ENCODE data around the gene ARMC12. TPM values are rescaled to one million over a fixed set of nuclear protein-coding genes. Genes with fewer than 3 reads are reported as not detected.

Gene ARMC12
- total and polyA plus RNA-seq, 2 of the 4 experiments (the other 2 are of a cell fraction) = 0.18 to 0.74 TPM

- WGBS, 2 experiments (ENCODE audit: extremely low coverage in 2 of 2, insufficient read length in 1 of 2) = 73% methylated on average over 9 of the region's 11 CpGs; no CpG with 5 or more reads in 1 of the 2 experiments
- DNase-seq (no peak), ATAC-seq (ENCODE audit: low read depth) (no peak)
- intact Hi-C loops (cut with micrococcal nuclease) (no loop called here), in situ Hi-C loops (cut with MboI; ENCODE audit: low sequenced_read_pairs) (no loop called here), dilution Hi-C loops (cut with HindIII; ENCODE audit: low sequenced_read_pairs, unreplicated experiment) (no loop called here)
- H3K9me3 ChIP-seq (ENCODE audit: control insufficient read depth, insufficient read depth, low read length) = no peaks in the 10 kb centered on the region
- no peak overlapping the region for H2BK5ac ChIP-seq (ENCODE audit: low read depth, low read length, poor library complexity, severe bottlenecking)
- H2AK5ac ChIP-seq (ENCODE audit: low read depth, low read length) = no peak overlapping the region
- TF ChIP-seq ELK1 (IDR thresholded peaks at IDR 0.05; ENCODE audit: borderline replicate concordance, low read depth, low read length) (no peak), NFE2L2 (IDR thresholded peaks at IDR 0.05; ENCODE audit: low read depth, low read length) (no peak), CHD1 (IDR thresholded peaks at IDR 0.05; ENCODE audit: low read depth, low read length) (no peak), BHLHE40 (IDR thresholded peaks at IDR 0.05; ENCODE audit: low read depth, low read length) (no peak), RAD21 (IDR thresholded peaks at IDR 0.05; ENCODE audit: low read length) (no peak), SMC3 (IDR thresholded peaks at IDR 0.05; ENCODE audit: low read depth, low read length) (no peak), CEBPB (IDR thresholded peaks at IDR 0.05; ENCODE audit: low read depth, low read length) (no peak), RFX5 (IDR thresholded peaks at IDR 0.05; ENCODE audit: low read depth, low read length) (no peak), FOS (IDR thresholded peaks at IDR 0.05; ENCODE audit: low read depth, low read length) (no peak), MAZ (IDR thresholded peaks at IDR 0.05; ENCODE audit: borderline replicate concordance, low read depth, low read length) (no peak), RCOR1 (IDR thresholded peaks at IDR 0.05; ENCODE audit: insufficient replicate concordance, low read length) (no peak), POLR2A (IDR thresholded peaks at IDR 0.05; ENCODE audit: low read depth, low read length) (no peak), CTCF (conservative IDR thresholded peaks at IDR 0.05; ENCODE audit: low read depth, low read length) (no peak), MXI1 (IDR thresholded peaks at IDR 0.05; ENCODE audit: borderline replicate concordance, low read depth, low read length) (no peak), MAFK (IDR thresholded peaks at IDR 0.05; ENCODE audit: low read depth, low read length) (no peak), USF2 (IDR thresholded peaks at IDR 0.05; ENCODE audit: low read depth, low read length) (no peak)
- H3K9me1 ChIP-seq (ENCODE audit: insufficient read depth, low read length) = no peaks in the 10 kb centered on the region; the same call in 1 of the 2 replicates
- no peak overlapping the region for H2BK120ac ChIP-seq (ENCODE audit: low read depth, low read length)
- BruUV-seq (replicated peaks) = no TSS peak
- H3K4ac ChIP-seq (ENCODE audit: low read depth, low read length) = no peak overlapping the region
- H4K91ac ChIP-seq (ENCODE audit: insufficient read depth, low read depth, low read length) = no peak overlapping the region
- H2BK15ac ChIP-seq (ENCODE audit: low read depth, low read length) = no peak overlapping the region
- no peaks in the 10 kb centered on the region for H3K79me1 ChIP-seq (ENCODE audit: low read depth in 1 of 2, low read length in 2 of 2)
- no peak overlapping the region for H3K27ac ChIP-seq (ENCODE audit: insufficient read depth, low read length)
- no peaks in the 10 kb centered on the region for H4K20me1 ChIP-seq (ENCODE audit: insufficient read depth, low read length)
- no peak overlapping the region for H3K4me3 ChIP-seq (ENCODE audit: insufficient read depth, low read depth, low read length)
- no peak overlapping the region for H2AK9ac ChIP-seq (replicated peaks; ENCODE audit: low read depth, low read length, poor library complexity)
- H3K9ac ChIP-seq (ENCODE audit: low read depth, low read length) = no peak overlapping the region
- H4K5ac ChIP-seq (ENCODE audit: low read depth, low read length) = no peak overlapping the region
- H3K56ac ChIP-seq (ENCODE audit: extremely low read depth, insufficient read depth, low read length) = no peak overlapping the region
- H3K27me3 ChIP-seq (ENCODE audit: control insufficient read depth, insufficient read depth, low read length) = peaks cover 53% of the 10 kb centered on the region
- no peak overlapping the region for H3K4me2 ChIP-seq (ENCODE audit: low read depth, low read length)
- ChIA-PET POLR2A (ENCODE audit: unreplicated experiment) (no interaction called here), CTCF (interaction anchor here (2.2 kb wide), 1 partner anchor 9 kb away, joined by 7 read pairs; no protein-coding TSS in a partner anchor)
- H3K4me1 ChIP-seq (ENCODE audit: control insufficient read depth, insufficient read depth, low read length) = no peaks in the 10 kb centered on the region
- H3K18ac ChIP-seq (ENCODE audit: low read depth, low read length) = no peak overlapping the region
- H4K8ac ChIP-seq (ENCODE audit: low read depth in 2 of 2, low read length in 2 of 2) = no peak overlapping the region
- H2AFZ ChIP-seq (replicated peaks; ENCODE audit: low read length, poor library complexity) = no peak overlapping the region
- no peak overlapping the region for H2BK20ac ChIP-seq (ENCODE audit: low read depth, low read length)
- no peaks in the 10 kb centered on the region for H3K36me3 ChIP-seq (ENCODE audit: control insufficient read depth, insufficient read depth, low read length)
- no peak overlapping the region for H3K14ac ChIP-seq (replicated peaks; ENCODE audit: low read depth, low read length)
- no peak overlapping the region for H3K23ac ChIP-seq (ENCODE audit: low read depth, low read length)
Observed at GRCh38 chr6:35795453-35796071, 58.7 kb downstream of the ARMC12 start.
